Hepatocyte (in vitro differentiated cells): ENCODE measurements around the gene SIRT2. TPM values are rescaled to one million over a fixed set of nuclear protein-coding genes. Genes with fewer than 3 reads are reported as not detected.

Source experiments
- DNase-seq: peaks from one replicate; pipeline ENCODE4 v3.0.0-alpha.2; 2016; ENCODE audit warnings: low spot score
- H2AFZ ChIP-seq: fragments of 200-600 bp; sonication (generic); 2 replicates; pipeline ENCODE4 v1.6.0; 2016; ENCODE audit warnings: antibody characterized with exemption, mild to moderate bottlenecking
- H3K27ac ChIP-seq: fragments of 200-600 bp; sonication (generic); 2 replicates; pipeline ENCODE4 v1.5.1; 2016; ENCODE audit warnings: mild to moderate bottlenecking
- H3K27me3 ChIP-seq: fragments of 200-600 bp; sonication (generic); 2 replicates; pipeline ENCODE4 v1.6.1; 2016
- H3K36me3 ChIP-seq: fragments of 200-600 bp; sonication (generic); replicated peaks from 2 replicates; pipeline ENCODE4 v1.5.1; 2016; ENCODE audit warnings: low read depth; ENCODE audit not compliant: insufficient read depth
- H3K4me1 ChIP-seq: fragments of 200-600 bp; sonication (generic); 2 replicates; pipeline ENCODE4 v1.5.1; 2016; ENCODE audit warnings: mild to moderate bottlenecking, moderate library complexity; ENCODE audit not compliant: insufficient read depth
- H3K4me2 ChIP-seq: fragments of 200-600 bp; sonication (generic); 2 replicates; pipeline ENCODE4 v1.6.0; 2016
- H3K4me3 ChIP-seq: fragments of 200-600 bp; sonication (generic); 2 replicates; pipeline ENCODE4 v1.5.1; 2016; ENCODE audit warnings: mild to moderate bottlenecking
- H3K79me2 ChIP-seq: fragments of 200-600 bp; sonication (generic); 2 replicates; pipeline ENCODE4 v1.6.0; 2017; ENCODE audit warnings: mild to moderate bottlenecking
- H3K9me2 ChIP-seq: fragments of 200-600 bp; sonication (generic); replicated peaks from 2 replicates; pipeline ENCODE4 v1.6.0; 2017; ENCODE audit warnings: mild to moderate bottlenecking; ENCODE audit not compliant: insufficient read depth
- H3K9me3 ChIP-seq: fragments of 200-600 bp; sonication (generic); 2 replicates; pipeline ENCODE4 v1.5.1; 2016; ENCODE audit warnings: low read depth, mild to moderate bottlenecking
- H4K20me1 ChIP-seq: fragments of 200-600 bp; sonication (generic); 2 replicates; pipeline ENCODE4 v1.6.0; 2016; ENCODE audit warnings: mild to moderate bottlenecking; ENCODE audit not compliant: insufficient read depth, poor library complexity, severe bottlenecking
- CTCF ChIP-seq: fragments of 200-600 bp; sonication (generic); IDR thresholded peaks from 2 replicates; pipeline ENCODE4 v1.5.1; 2016; ENCODE audit warnings: antibody characterized with exemption, mild to moderate bottlenecking; ENCODE audit not compliant: poor library complexity
- EZH2 ChIP-seq: fragments of 200-600 bp; sonication (generic); IDR thresholded peaks from 2 replicates; pipeline ENCODE4 v1.6.1; 2016; ENCODE audit warnings: antibody characterized with exemption, mild to moderate bottlenecking, borderline replicate concordance
- EZH2phosphoT487 ChIP-seq: fragments of 200-600 bp; sonication (generic); IDR thresholded peaks from one replicate; pipeline ENCODE4 v1.6.1; 2018; ENCODE audit warnings: antibody characterized with exemption, mild to moderate bottlenecking, low read depth, moderate library complexity; ENCODE audit not compliant: unreplicated experiment, severe bottlenecking
- WGBS: methylation state at CpG from one replicate; pipeline ENCODE4 v1.1.6; 2016; ENCODE audit warnings: low lambda C conversion rate; ENCODE audit errors: missing lambda C conversion rate; 5-methylcytosine and 5-hydroxymethylcytosine counted together
- polyA plus RNA-seq: library from polyadenylated mRNA; unstranded; fragments of >200 nt; fragmentation: Nextera tagmentation; extraction: Ambion mirVana; gene quantifications from 2 replicates; pipeline ENCODE4 v1.2.1, GENCODE V29; 2016
- total RNA-seq: library from RNA; depleted of rRNA; stranded (reverse); fragments of >200 nt; gene quantifications from 2 replicates; pipeline ENCODE4 v1.2.3, GENCODE V29; 2014

The SIRT2 gene
- total and polyA plus RNA-seq, 2 experiments from 2014 or later, result 52.1 to 75.9 TPM

- H3K4me3 ChIP-seq, result peak overlapping the region; percentile 36
- peaks cover 18% of the 10 kb centered on the region for H3K4me1 ChIP-seq
- H3K27me3 ChIP-seq, result no peaks in the 10 kb centered on the region
- peaks cover 48% of the 10 kb centered on the region for H3K79me2 ChIP-seq
- H3K9me2 ChIP-seq, result no peaks in the 10 kb centered on the region
- H3K36me3 ChIP-seq, result peaks cover 5% of the 10 kb centered on the region
- WGBS, result 2% methylated on average over 40 of the region's 76 CpGs
- H3K4me2 ChIP-seq, result peak overlapping the region; percentile 84
- TF ChIP-seq CTCF (no peak), EZH2phosphoT487 (no peak), EZH2 (no peak)
- H2AFZ ChIP-seq, result no peak overlapping the region
- H4K20me1 ChIP-seq, result peaks cover 48% of the 10 kb centered on the region
- peak; percentile 99 for DNase-seq
- H3K9me3 ChIP-seq, result no peaks in the 10 kb centered on the region
- peak overlapping the region; percentile 97 for H3K27ac ChIP-seq
Observed at GRCh38 chr19:38849147-38849859, 50.1 kb downstream of the SIRT2 start.

GRCh38 chr19:38848299-38849146 is 50.9 kb downstream of the SIRT2 start:
- no peaks in the 10 kb centered on the region for H3K9me3 ChIP-seq
- no peaks in the 10 kb centered on the region for H3K9me2 ChIP-seq
- peaks cover 56% of the 10 kb centered on the region for H3K79me2 ChIP-seq
- peak overlapping the region; percentile 97 for H3K27ac ChIP-seq
- DNase-seq, result peak; percentile 11
- no peak overlapping the region for H2AFZ ChIP-seq
- peaks cover 56% of the 10 kb centered on the region for H4K20me1 ChIP-seq
- no peak for TF ChIP-seq EZH2
- no peak for TF ChIP-seq EZH2phosphoT487
- TF ChIP-seq CTCF, result no peak
- H3K36me3 ChIP-seq, result peaks cover 10% of the 10 kb centered on the region
- H3K4me2 ChIP-seq, result peak overlapping the region; percentile 84
- H3K4me1 ChIP-seq, result peaks cover 18% of the 10 kb centered on the region
- peak overlapping the region; percentile 25 for H3K4me3 ChIP-seq
- WGBS, result 18% methylated on average over 22 of the region's 22 CpGs
- H3K27me3 ChIP-seq, result no peaks in the 10 kb centered on the region

DNA sequence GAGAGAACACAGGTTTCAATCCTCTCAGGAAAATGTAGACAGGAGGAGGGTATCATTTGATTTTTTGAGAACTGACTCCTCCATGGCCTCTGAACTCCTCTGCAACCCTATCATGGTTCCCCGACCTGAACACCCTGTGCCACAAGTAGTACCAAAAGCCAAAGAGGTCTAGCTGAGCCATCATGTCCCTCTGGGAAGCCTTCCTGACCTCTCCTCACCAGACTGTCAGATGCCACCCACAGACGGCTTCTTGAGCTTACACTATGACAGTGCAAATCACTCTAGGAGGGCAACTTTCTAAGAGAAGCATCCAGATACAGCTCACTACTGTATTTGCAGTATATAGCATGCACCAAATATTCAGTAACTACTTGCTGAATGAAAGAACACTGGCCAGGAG is 53.3 kb downstream of the SIRT2 start:
- peaks cover 80% of the 10 kb centered on the region for H3K79me2 ChIP-seq
- no peak overlapping the region for H3K4me3 ChIP-seq
- H2AFZ ChIP-seq, result no peak overlapping the region
- H3K4me1 ChIP-seq, result peaks cover 8% of the 10 kb centered on the region
- peaks cover 11% of the 10 kb centered on the region for H3K36me3 ChIP-seq
- no peak for TF ChIP-seq EZH2phosphoT487
- 92% methylated on average over 2 of the region's 2 CpGs for WGBS
- no peaks in the 10 kb centered on the region for H3K27me3 ChIP-seq
- no peaks in the 10 kb centered on the region for H3K9me3 ChIP-seq
- H3K27ac ChIP-seq, result no peak overlapping the region
- DNase-seq, result no peak
- H3K4me2 ChIP-seq, result no peak overlapping the region
- peaks cover 76% of the 10 kb centered on the region for H4K20me1 ChIP-seq
- no peaks in the 10 kb centered on the region for H3K9me2 ChIP-seq

DNA sequence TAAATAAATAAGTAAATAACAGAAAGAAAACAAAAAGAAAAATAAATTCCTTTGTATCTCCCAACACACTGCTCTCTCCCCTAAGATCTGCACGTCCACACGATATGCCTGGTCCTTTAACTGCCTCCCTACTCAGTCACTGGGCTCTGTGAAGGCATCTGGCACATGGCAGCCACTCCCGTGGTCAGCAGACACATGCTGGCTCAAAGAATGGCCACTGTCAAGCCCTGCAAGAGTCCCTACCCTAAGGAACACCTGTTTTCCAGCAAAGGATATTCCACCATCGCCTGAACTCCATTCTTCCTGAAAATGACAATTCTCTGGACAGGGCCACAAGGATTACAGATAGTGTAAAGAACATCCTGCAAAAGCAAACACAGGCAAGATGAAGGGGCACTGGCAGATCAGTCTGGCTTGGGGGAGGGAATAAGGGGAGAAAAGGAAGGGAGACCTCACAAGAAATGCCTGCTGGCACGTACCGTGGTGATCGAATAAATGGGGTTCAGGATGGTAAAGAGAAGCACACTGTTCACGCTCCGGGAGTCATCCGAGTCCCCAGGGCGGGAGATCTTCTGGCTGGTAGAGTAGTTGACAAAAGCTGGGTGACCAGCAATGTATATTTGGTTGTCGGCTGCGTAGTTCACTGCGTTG is 53.9 kb downstream of the SIRT2 start:
- Histone ChIP-seq H4K20me1 (peaks cover 82% of the 10 kb centered on the region), H3K4me2 (no peak overlapping the region), H3K27me3 (no peaks in the 10 kb centered on the region), H3K4me1 (peaks cover 5% of the 10 kb centered on the region), H3K27ac (no peak overlapping the region), H3K36me3 (peaks cover 11% of the 10 kb centered on the region), H2AFZ (no peak overlapping the region), H3K9me2 (no peaks in the 10 kb centered on the region), H3K79me2 (peaks cover 85% of the 10 kb centered on the region), H3K4me3 (no peak overlapping the region), H3K9me3 (no peaks in the 10 kb centered on the region)
- 95% methylated on average over 14 of the region's 14 CpGs for WGBS
- DNase-seq, result no peak
- no peak for TF ChIP-seq CTCF
- TF ChIP-seq EZH2phosphoT487, result no peak
- TF ChIP-seq EZH2, result no peak
